GM23338 (cell line): ENCODE results near the gene MLLT6.

Experiments
- CTCF ChIP-seq, 2 experiments: fragments of 200-600 bp in 1 of 2; sonication (generic) in 1 of 2; conservative IDR thresholded peaks; 2 replicates each; pipeline versions ENCODE4 v1.5.1 to v1.6.1; 2016 to 2017; ENCODE audit warnings: antibody characterized with exemption in 2 of 2, low read depth in 2 of 2, mild to moderate bottlenecking in 2 of 2, moderate library complexity in 1 of 2
- EZH2 ChIP-seq: fragments of 200-600 bp; sonication (generic); IDR thresholded peaks from one replicate; pipeline ENCODE4 v1.8.0; 2017; ENCODE audit warnings: antibody characterized with exemption, mild to moderate bottlenecking, low read depth; ENCODE audit not compliant: unreplicated experiment

GRCh38 chr17:38748892-38749222 is 43.8 kb downstream of the MLLT6 start:
- no peak for TF ChIP-seq CTCF (conservative IDR thresholded peaks at IDR 0.05; ENCODE audit: low read depth in 2 of 2)
- no peak for TF ChIP-seq EZH2
